CD4-positive, alpha-beta T cell (primary cell): Measurements from ENCODE around the gene MANSC1. TPM values are rescaled to one million over a fixed set of nuclear protein-coding genes. Genes with fewer than 3 reads are reported as not detected.
A peak's percentile ranks its signal among the peaks of the same experiment; 100 is the strongest.

Experiments used
- ATAC-seq: fragments of 200-7000 bp; cut with Tn5 transposase; one replicate; pipeline ENCODE4 v1.10.0; 2022; ENCODE audit warnings: mild to moderate bottlenecking; ENCODE audit not compliant: poor library complexity
- CTCF ChIA-PET: fragments of 350-600 bp; sonication (Branson Sonifier 250); formaldehyde crosslinking; loops from one replicate; lab custom pipeline; 2021; ENCODE audit warnings: antibody characterized with exemption, inconsistent platforms; lab: Charles Lee
- POLR2A ChIA-PET: fragments of 350-600 bp; sonication (Branson Sonifier 250); formaldehyde crosslinking; loops from one replicate; lab custom pipeline; 2021; ENCODE audit warnings: antibody characterized with exemption, inconsistent platforms; lab: Charles Lee
- DNase-seq, 14 experiments: peaks; one replicate each; pipeline ENCODE4 v3.0.0-alpha.2; 2013 to 2020; ENCODE audit warnings: mixed read lengths in 2 of 14
- H3K27ac ChIP-seq, 2 donors: one replicate each; pipeline versions ENCODE4 v1.5.1 to v1.7.0; 2013; ENCODE audit warnings: low read length in 2 of 2, low read depth in 1 of 2, mild to moderate bottlenecking in 1 of 2
- H3K27me3 ChIP-seq, 2 experiments: 1 replicate in 1 of 2; 2 replicates in 1 of 2; pipeline versions ENCODE4 v1.6.1 to v1.7.0; 2013; ENCODE audit warnings: low read length in 2 of 2, control low read depth in 1 of 2, mild to moderate bottlenecking in 1 of 2, moderate library complexity in 1 of 2; ENCODE audit not compliant: insufficient read depth in 2 of 2, control insufficient read depth in 1 of 2
- H3K36me3 ChIP-seq: one replicate; pipeline ENCODE4 v1.6.1; 2013; ENCODE audit warnings: low read length, control low read depth; ENCODE audit not compliant: insufficient read depth
- H3K4me1 ChIP-seq: one replicate; pipeline ENCODE4 v1.6.1; 2013; ENCODE audit warnings: low read length, control low read depth; ENCODE audit not compliant: insufficient read depth
- H3K4me3 ChIP-seq: one replicate; pipeline ENCODE4 v1.5.1; 2013; ENCODE audit warnings: mild to moderate bottlenecking, low read length, moderate library complexity
- H3K9me3 ChIP-seq, 2 experiments: 1 replicate in 1 of 2; 2 replicates in 1 of 2; pipeline versions ENCODE4 v1.6.1 to v1.7.0; 2013; ENCODE audit warnings: low read length in 2 of 2, mild to moderate bottlenecking in 2 of 2, control low read depth in 1 of 2, moderate library complexity in 1 of 2; ENCODE audit not compliant: control insufficient read depth in 1 of 2, insufficient read depth in 1 of 2
- H3K27ac Mint-ChIP-seq: one replicate; pipeline ENCODE4 v1.8.0; 2020; ENCODE audit warnings: mixed read lengths
- H3K27me3 Mint-ChIP-seq: one replicate; pipeline ENCODE4 v1.8.0; 2021; ENCODE audit warnings: mixed read lengths
- H3K36me3 Mint-ChIP-seq: one replicate; pipeline ENCODE4 v1.8.0; 2021; ENCODE audit warnings: low read depth, mixed read lengths
- H3K4me1 Mint-ChIP-seq: one replicate; pipeline ENCODE4 v1.8.0; 2021; ENCODE audit warnings: low read depth, mixed read lengths
- H3K4me3 Mint-ChIP-seq: one replicate; pipeline ENCODE4 v1.8.0; 2020; ENCODE audit warnings: mild to moderate bottlenecking, mixed read lengths
- H3K9me3 Mint-ChIP-seq: one replicate; pipeline ENCODE4 v1.8.0; 2020; ENCODE audit warnings: mixed read lengths
- CTCF ChIP-seq: fragments of 200-600 bp; IDR thresholded peaks from one replicate; pipeline ENCODE4 v1.8.0; 2022; ENCODE audit warnings: antibody characterized with exemption, mild to moderate bottlenecking
- intact Hi-C, 2 experiments: fragments of 100-400 bp; cut with DNase I in 1 of 2; cut with micrococcal nuclease in 1 of 2; formaldehyde crosslinking; loops; one replicate each; pipeline versions ENCODE4 v1.15.1 to v1.9.0; 2023 to 2025; cut with DNase I, micrococcal nuclease
- polyA plus RNA-seq, 2 donors: library from polyadenylated mRNA; unstranded; fragments of 120-200 nt; gene quantifications; one replicate each; pipeline ENCODE4 v1.2.1, GENCODE V29; 2013
- total RNA-seq, 174 experiments: library from RNA in 2 of 174; stranded (reverse) in 2 of 174; gene quantifications; one replicate each; pipeline ENCODE4 v1.2.3 and lab custom pipeline; 2021 to 2026

The MANSC1 gene
- total RNA-seq (under 1 TPM; 0.33 to 0.45 TPM), total RNA-seq (lab: John Stamatoyannopoulos, UW) (0 to 3.5 (median 0.73) reads per million in 172 experiments)
- 1.1 TPM for polyA plus RNA-seq (2013, experiment 1 of 2)
- 1.8 TPM for polyA plus RNA-seq (2013, experiment 2 of 2)

- peak within 1 kb of the TSS; percentile 54 for H3K4me3 ChIP-seq
- peak within 1 kb of the TSS; percentile 72 for H3K4me3 Mint-ChIP-seq
- POLR2A ChIA-PET = interaction anchor here (0.6 to 2.2 kb wide), 17 partner anchors 8 to 805 kb away, joined by 3 to 19 read pairs (median 4); partner anchors contain the start of genes CDKN1B and CREBL2
These were observed at the start of gene MANSC1 for GRCh38 chr12:12349711-12350665. Gene MANSC1 (minus strand): TSS chr12:12350242. CDS start chr12:12343314, 6,928 bp downstream.

GRCh38 chr12:12399161-12399560 lies 49.1 kb upstream of the MANSC1 start:
- Mint-ChIP-seq H3K4me1 (peaks cover 69% of the 10 kb centered on the region), H3K27ac (peak overlapping the region; percentile 28), H3K9me3 (no peaks in the 10 kb centered on the region), H3K27me3 (no peaks in the 10 kb centered on the region), H3K4me3 (no peak overlapping the region), H3K36me3 (peaks cover 46% of the 10 kb centered on the region)
- H3K9me3 ChIP-seq = no peaks in the 10 kb centered on the region
- no peak for TF ChIP-seq CTCF
- POLR2A ChIA-PET = no interaction called here
- CTCF ChIA-PET = no interaction called here
- H3K27me3 ChIP-seq = no peaks in the 10 kb centered on the region
- H3K4me3 ChIP-seq = no peak overlapping the region
- H3K36me3 ChIP-seq = no peaks in the 10 kb centered on the region
- H3K4me1 ChIP-seq = peaks cover 5% of the 10 kb centered on the region
- DNase-seq = no peak
- no peak for ATAC-seq
- no peak overlapping the region for H3K27ac ChIP-seq
- intact Hi-C loops = no loop called here

More at GRCh38 chr12:12349711-12350665, at the start of gene MANSC1:
- intact Hi-C loops = loop anchor here (2.0 to 10.0 kb wide), 5 partner anchors 15 to 1735 kb away; partner anchors contain the start of genes GSG1 (in 1 of the 2), LRP6 (in 1 of the 2) and MAGOHB (in 1 of the 2)
- Histone ChIP-seq H3K27me3 (no peaks in the 10 kb centered on the region), H3K27ac (peak within 1 kb of the TSS; percentile 50 to 72), H3K4me1 (peaks cover 24% of the 10 kb centered on the region), H3K9me3 (no peaks in the 10 kb centered on the region), H3K36me3 (no peaks in the 10 kb centered on the region)
- DNase-seq = peak; percentile 14 to 79 (median 52)
- peak within 1 kb of the TSS; percentile 79 for H3K27ac Mint-ChIP-seq
- H3K4me1 Mint-ChIP-seq = peaks cover 62% of the 10 kb centered on the region
- H3K27me3 Mint-ChIP-seq = no peaks in the 10 kb centered on the region
- CTCF ChIA-PET = interaction anchor here (1.4 to 1.5 kb wide), 2 partner anchors 17 to 387 kb away, joined by 3 to 6 read pairs; no protein-coding TSS in a partner anchor
- ATAC-seq = peak; percentile 71
- H3K36me3 Mint-ChIP-seq = no peaks in the 10 kb centered on the region
- TF ChIP-seq CTCF = peak; percentile 48
- H3K9me3 Mint-ChIP-seq = peaks cover 3% of the 10 kb centered on the region

- Histone ChIP-seq H3K27ac (no peak overlapping the region), H3K27me3 (no peaks in the 10 kb centered on the region), H3K9me3 (no peaks in the 10 kb centered on the region), H3K36me3 (no peaks in the 10 kb centered on the region), H3K4me3 (no peak overlapping the region), H3K4me1 (peaks cover 6% of the 10 kb centered on the region)
- Mint-ChIP-seq H3K27me3 (no peaks in the 10 kb centered on the region), H3K4me1 (peaks cover 60% of the 10 kb centered on the region), H3K4me3 (no peak overlapping the region), H3K9me3 (no peaks in the 10 kb centered on the region), H3K27ac (no peak overlapping the region), H3K36me3 (peaks cover 41% of the 10 kb centered on the region)
- ChIA-PET CTCF (no interaction called here), POLR2A (no interaction called here)
- TF ChIP-seq CTCF = no peak
- intact Hi-C loops = no loop called here
- ATAC-seq (no peak), DNase-seq (no peak)
These were observed 48.2 kb upstream of the MANSC1 start for GRCh38 chr12:12398026-12398859.
